ENCODE results near the gene CCDC201.

GRCh38 chr7:45915606-45916005, 42.7 kb upstream of the CCDC201 start:
- TF ChIP-seq CTCF (IDR thresholded peaks at IDR 0.05; ENCODE audit: insufficient read depth, low read length) (no peak), POLR2AphosphoS5 (IDR thresholded peaks at IDR 0.05; ENCODE audit: low read depth) (no peak), GABPA (IDR thresholded peaks at IDR 0.05; ENCODE audit: low read depth) (no peak)
